Mucosa of descending colon (tissue), 3 donors: ENCODE results near the gene IMMP1L. TPM values are rescaled to one million over a fixed set of nuclear protein-coding genes. Genes with fewer than 3 reads are reported as not detected.

Source experiments
- ATAC-seq: fragments of 200-7000 bp; cut with Tn5 transposase; one replicate; pipeline ENCODE4 v1.9.1; 2020; ENCODE audit warnings: mild to moderate bottlenecking, moderate library complexity
- DNase-seq, 3 donors: peaks; one replicate each; pipeline ENCODE4 v3.0.0-alpha.2; 2020
- H3K36me3 ChIP-seq: fragments of 200-600 bp; one replicate; pipeline ENCODE4 v1.8.0; 2021; ENCODE audit warnings: low read depth, mild to moderate bottlenecking
- H3K4me1 ChIP-seq: fragments of 200-600 bp; one replicate; pipeline ENCODE4 v1.8.0; 2021; ENCODE audit warnings: low read depth, mild to moderate bottlenecking
- H3K4me3 ChIP-seq: fragments of 200-600 bp; one replicate; pipeline ENCODE4 v1.8.0; 2021; ENCODE audit warnings: mild to moderate bottlenecking
- H3K9me3 ChIP-seq: fragments of 200-600 bp; one replicate; pipeline ENCODE4 v1.8.0; 2021; ENCODE audit warnings: mild to moderate bottlenecking
- intact Hi-C, 2 donors: fragments of 100-400 bp; cut with DNase I in 1 of 2; cut with micrococcal nuclease in 1 of 2; formaldehyde crosslinking; loops; one replicate each; pipeline versions ENCODE4 v1.11.0 to v1.11.1; 2022; cut with DNase I, micrococcal nuclease
- total RNA-seq, 3 donors: library from RNA; stranded (reverse); fragmentation: NEBNext Ultra II Directional in 2 of 3; extraction: Animal tissue kit (Norgen Biotek cat#: 25700) in 2 of 3; gene quantifications; one replicate each; pipeline versions ENCODE4 v1.2.1 to v1.2.4, GENCODE V29; 2021 to 2023
- TF ChIP-seq, protein P1 (sequence below): fragments of 200-600 bp; IDR thresholded peaks from one replicate; pipeline ENCODE4 v1.8.0; 2022; ENCODE audit warnings: antibody characterized with exemption, mild to moderate bottlenecking
- donor health status: DM: no; HTN: no; CAD: no; lungs with moderate emphysema.
- donor health status: DM: no; HTN: no; CAD: no.
- donor health status: DM: no; HTN: yes; CAD: no.

Gene IMMP1L
- total RNA-seq, 3 donors from 2014 or later, result 15.0 to 18.9 (median 18.2) TPM

DNA sequence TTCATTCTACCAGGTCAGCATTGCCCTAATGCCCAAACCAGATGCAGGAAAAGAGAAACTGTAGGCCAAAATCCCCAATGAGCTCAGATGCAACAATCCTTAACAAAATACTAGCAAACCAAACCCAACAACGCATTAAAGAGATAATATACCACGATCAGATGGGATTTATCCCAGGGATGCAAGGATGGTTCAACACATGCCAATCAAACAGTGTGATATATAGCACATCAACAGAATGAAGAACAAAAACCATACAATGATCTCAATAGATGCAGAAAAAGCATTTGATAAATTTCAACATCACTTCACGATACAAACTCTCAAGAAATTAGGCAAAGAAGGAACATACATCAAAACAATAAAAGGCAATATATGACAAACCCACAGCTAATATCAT lies 45.0 kb downstream of the IMMP1L start:
- no peak for ATAC-seq
- no peaks in the 10 kb centered on the region for H3K4me1 ChIP-seq
- no peaks in the 10 kb centered on the region for H3K36me3 ChIP-seq
- H3K4me3 ChIP-seq, result no peak overlapping the region
- TF ChIP-seq, protein P1, sequence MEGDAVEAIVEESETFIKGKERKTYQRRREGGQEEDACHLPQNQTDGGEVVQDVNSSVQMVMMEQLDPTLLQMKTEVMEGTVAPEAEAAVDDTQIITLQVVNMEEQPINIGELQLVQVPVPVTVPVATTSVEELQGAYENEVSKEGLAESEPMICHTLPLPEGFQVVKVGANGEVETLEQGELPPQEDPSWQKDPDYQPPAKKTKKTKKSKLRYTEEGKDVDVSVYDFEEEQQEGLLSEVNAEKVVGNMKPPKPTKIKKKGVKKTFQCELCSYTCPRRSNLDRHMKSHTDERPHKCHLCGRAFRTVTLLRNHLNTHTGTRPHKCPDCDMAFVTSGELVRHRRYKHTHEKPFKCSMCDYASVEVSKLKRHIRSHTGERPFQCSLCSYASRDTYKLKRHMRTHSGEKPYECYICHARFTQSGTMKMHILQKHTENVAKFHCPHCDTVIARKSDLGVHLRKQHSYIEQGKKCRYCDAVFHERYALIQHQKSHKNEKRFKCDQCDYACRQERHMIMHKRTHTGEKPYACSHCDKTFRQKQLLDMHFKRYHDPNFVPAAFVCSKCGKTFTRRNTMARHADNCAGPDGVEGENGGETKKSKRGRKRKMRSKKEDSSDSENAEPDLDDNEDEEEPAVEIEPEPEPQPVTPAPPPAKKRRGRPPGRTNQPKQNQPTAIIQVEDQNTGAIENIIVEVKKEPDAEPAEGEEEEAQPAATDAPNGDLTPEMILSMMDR, result no peak
- intact Hi-C loops, result no loop called here
- no peak for DNase-seq
- peaks cover 17% of the 10 kb centered on the region for H3K9me3 ChIP-seq

GRCh38 chr11:31455177-31455576 lies 54.2 kb downstream of the IMMP1L start:
- H3K9me3 ChIP-seq, result no peaks in the 10 kb centered on the region
- TF ChIP-seq, protein P1, result no peak
- intact Hi-C loops, result no loop called here

DNA sequence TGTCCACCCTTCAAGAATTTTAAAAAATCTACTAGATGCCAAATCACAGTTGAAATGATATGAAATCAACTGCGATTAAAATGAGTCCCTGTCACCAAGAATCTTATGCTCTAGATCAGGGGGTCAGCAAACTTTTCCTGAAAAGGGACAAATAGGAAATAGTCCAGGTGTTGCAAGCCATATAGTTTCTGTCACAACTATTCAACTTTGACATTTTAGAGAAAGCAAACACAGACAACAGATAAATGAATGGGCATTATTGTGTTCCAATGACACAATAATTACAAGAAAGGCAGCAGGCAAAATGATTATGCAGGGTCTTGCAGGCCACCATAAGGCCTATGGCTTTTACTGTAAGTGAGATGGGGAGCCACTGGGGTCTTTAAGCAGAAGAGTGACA lies 58.6 kb downstream of the IMMP1L start:
- no peaks in the 10 kb centered on the region for H3K9me3 ChIP-seq
- TF ChIP-seq, protein P1, result no peak
- no peak for ATAC-seq

More at GRCh38 chr11:31455177-31455576, 54.2 kb downstream of the IMMP1L start:
- no peaks in the 10 kb centered on the region for H3K4me1 ChIP-seq
- no peaks in the 10 kb centered on the region for H3K36me3 ChIP-seq
- H3K4me3 ChIP-seq, result no peak overlapping the region
- ATAC-seq, result no peak
- DNase-seq, result no peak

DNA sequence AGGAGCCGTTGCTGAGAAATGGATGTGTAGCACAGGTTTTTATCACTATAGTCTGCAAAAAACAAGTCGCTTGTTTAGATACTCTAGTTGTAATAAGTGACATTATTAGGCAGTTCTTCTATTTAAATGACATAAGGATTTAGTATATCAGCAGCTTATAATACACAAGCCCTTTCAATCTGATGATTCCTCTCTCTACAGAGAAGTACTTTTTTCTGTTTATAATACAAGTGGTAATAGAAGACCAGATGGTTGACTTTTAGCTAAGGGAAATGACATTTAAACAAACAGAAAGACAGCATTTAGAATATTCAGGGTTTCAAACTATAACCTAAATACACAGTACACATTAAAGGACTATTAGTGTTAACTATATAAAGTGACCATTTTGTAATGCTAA lies 60.4 kb downstream of the IMMP1L start:
- no peak overlapping the region for H3K4me3 ChIP-seq
- intact Hi-C loops, result no loop called here
- no peaks in the 10 kb centered on the region for H3K9me3 ChIP-seq
- no peak for ATAC-seq
- H3K36me3 ChIP-seq, result no peaks in the 10 kb centered on the region
- H3K4me1 ChIP-seq, result no peaks in the 10 kb centered on the region
- DNase-seq, result no peak
- TF ChIP-seq, protein P1, result no peak

More for the DNA sequence above, 58.6 kb downstream of the IMMP1L start:
- Histone ChIP-seq H3K4me1 (no peaks in the 10 kb centered on the region), H3K4me3 (no peak overlapping the region), H3K36me3 (no peaks in the 10 kb centered on the region)
- intact Hi-C loops, result no loop called here
- no peak for DNase-seq

GRCh38 chr11:31445621-31446020 lies 63.8 kb downstream of the IMMP1L start:
- no peak for DNase-seq
- Histone ChIP-seq H3K4me1 (no peaks in the 10 kb centered on the region), H3K9me3 (no peaks in the 10 kb centered on the region), H3K4me3 (no peak overlapping the region), H3K36me3 (no peaks in the 10 kb centered on the region)
- intact Hi-C loops, result no loop called here
- TF ChIP-seq, protein P1, result no peak
- no peak for ATAC-seq

DNA sequence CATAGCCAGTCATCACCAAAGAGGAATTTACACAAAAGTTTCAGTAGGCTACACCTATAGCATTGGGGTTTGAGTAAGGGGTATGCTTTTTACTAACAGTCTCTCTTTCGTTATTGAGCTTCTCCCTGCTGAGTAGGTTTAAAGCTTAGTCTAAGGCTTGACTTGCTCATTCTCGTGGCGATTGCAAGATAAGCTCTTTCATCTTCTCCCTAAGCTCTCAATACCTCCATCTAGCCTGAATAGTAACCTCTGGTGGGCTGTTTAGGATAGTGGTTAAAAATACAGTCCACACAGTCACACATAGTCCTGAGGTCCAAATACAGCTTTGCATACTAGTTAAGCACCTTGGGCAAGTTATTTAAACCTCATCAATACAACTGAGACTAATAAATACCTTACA lies 65.6 kb downstream of the IMMP1L start:
- TF ChIP-seq, protein P1, result no peak
- intact Hi-C loops, result no loop called here
- Histone ChIP-seq H3K36me3 (no peaks in the 10 kb centered on the region), H3K9me3 (no peaks in the 10 kb centered on the region), H3K4me1 (no peaks in the 10 kb centered on the region), H3K4me3 (no peak overlapping the region)
- no peak for ATAC-seq
- no peak for DNase-seq
